NCI-H2029 (cell line): ENCODE results near the gene C2orf76.
"Not testable (repeated sequence)": the region's sequence is repeated elsewhere in the genome, so short reads cannot be mapped to it uniquely, and the experiment has no call there.

Experiments
- DNase-seq: peaks from one replicate; lab custom pipeline; 2025; lab: John Stamatoyannopoulos, UW

Gene C2orf76

GRCh38 chr2:119293900-119294299 lies 72.7 kb downstream of the C2orf76 start:
- no peak for DNase-seq

- DNase-seq, result no peak
Observed at GRCh38 chr2:119293254-119293653, 73.4 kb downstream of the C2orf76 start.

- DNase-seq, result no peak
Observed at GRCh38 chr2:119292226-119292625, 74.4 kb downstream of the C2orf76 start.

- DNase-seq, result no peak
Observed at GRCh38 chr2:119291588-119292167, 75.0 kb downstream of the C2orf76 start.

- peak; percentile 46 for DNase-seq
Observed at GRCh38 chr2:119290859-119291587, 75.6 kb downstream of the C2orf76 start.

GRCh38 chr2:119289642-119290041 lies 77.0 kb downstream of the C2orf76 start:
- no peak for DNase-seq

GRCh38 chr2:119289093-119289492 lies 77.5 kb downstream of the C2orf76 start:
- DNase-seq, result no peak

- DNase-seq, result no peak
Observed at GRCh38 chr2:119288576-119288975, 78.1 kb downstream of the C2orf76 start.

- DNase-seq, result no peak
Observed at GRCh38 chr2:119286661-119287060, 80.0 kb downstream of the C2orf76 start.

GRCh38 chr2:119283873-119284331 lies 82.7 kb downstream of the C2orf76 start:
- peak; percentile 28 for DNase-seq

GRCh38 chr2:119282996-119283511 lies 83.6 kb downstream of the C2orf76 start:
- DNase-seq, result peak; percentile 42

GRCh38 chr2:119282146-119282995 lies 84.3 kb downstream of the C2orf76 start:
- DNase-seq, result no peak

GRCh38 chr2:119280680-119281079 lies 86.0 kb downstream of the C2orf76 start:
- no peak for DNase-seq

- no peak for DNase-seq
Observed at GRCh38 chr2:119279666-119280065, 87.0 kb downstream of the C2orf76 start.

- DNase-seq, result no peak
Observed at GRCh38 chr2:119278946-119279345, 87.7 kb downstream of the C2orf76 start.

- not testable (repeated sequence) for DNase-seq
Observed at GRCh38 chr2:119278385-119278784, 88.2 kb downstream of the C2orf76 start.

- no peak for DNase-seq
Observed at GRCh38 chr2:119276864-119277263, 89.8 kb downstream of the C2orf76 start.

GRCh38 chr2:119267604-119268003 lies 99.0 kb downstream of the C2orf76 start:
- DNase-seq, result no peak

- DNase-seq, result no peak
Observed at GRCh38 chr2:119266091-119266589, 100.5 kb downstream of the C2orf76 start.

GRCh38 chr2:119265693-119266066 lies 101.0 kb downstream of the C2orf76 start:
- DNase-seq, result no peak

- peak; percentile 52 for DNase-seq
Observed at GRCh38 chr2:119264781-119265692, 101.6 kb downstream of the C2orf76 start.
